HG02981 (cell line): ENCODE results near the gene DDHD1.
"Not testable (repeated sequence)": the region's sequence is repeated elsewhere in the genome, so short reads cannot be mapped to it uniquely, and the experiment has no call there.

Experiments used
- ATAC-seq: cut with Tn5 transposase; IDR thresholded peaks from one replicate; pipeline ENCODE4 v1.9.1; 2021; ENCODE audit warnings: mild to moderate bottlenecking, moderate library complexity; ENCODE audit not compliant: unreplicated experiment

DDHD1 gene

GRCh38 chr14:53152184-53152886 is 788 bp downstream of the DDHD1 start:
- ATAC-seq = peak; percentile 10

- no peak for ATAC-seq
These were observed 1.5 kb downstream of the DDHD1 start for GRCh38 chr14:53151523-53152183.

DNA sequence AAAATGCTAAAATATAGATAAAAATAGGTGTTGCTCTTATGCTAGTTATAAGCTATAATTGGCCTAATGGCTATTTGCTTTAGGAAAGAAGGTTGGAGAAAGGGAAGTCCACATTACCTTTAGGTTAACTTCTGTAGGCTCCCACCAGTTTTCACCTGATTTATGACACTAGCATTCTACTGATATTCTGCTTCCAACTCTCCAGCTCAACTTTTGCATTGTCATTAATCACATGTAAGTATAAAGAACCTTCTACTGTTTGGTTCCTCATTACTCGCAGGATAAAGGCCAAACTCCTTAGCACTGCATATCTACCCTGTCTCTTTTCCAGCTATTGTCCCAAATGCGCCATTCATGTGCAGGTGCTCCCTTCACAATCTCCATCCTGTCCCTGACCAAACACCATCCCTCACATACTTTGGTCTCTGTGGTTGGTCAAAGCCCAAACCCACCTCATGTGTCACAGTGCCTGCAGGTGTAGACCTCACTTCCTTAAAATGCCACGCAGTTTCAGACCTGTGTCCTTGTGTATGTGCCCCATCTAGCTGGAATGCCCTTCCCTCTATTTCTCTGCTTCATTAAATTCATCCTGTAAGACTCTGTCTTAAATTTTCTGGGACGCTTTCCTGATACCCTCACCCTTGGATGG is 3.3 kb downstream of the DDHD1 start:
- ATAC-seq = no peak

DNA sequence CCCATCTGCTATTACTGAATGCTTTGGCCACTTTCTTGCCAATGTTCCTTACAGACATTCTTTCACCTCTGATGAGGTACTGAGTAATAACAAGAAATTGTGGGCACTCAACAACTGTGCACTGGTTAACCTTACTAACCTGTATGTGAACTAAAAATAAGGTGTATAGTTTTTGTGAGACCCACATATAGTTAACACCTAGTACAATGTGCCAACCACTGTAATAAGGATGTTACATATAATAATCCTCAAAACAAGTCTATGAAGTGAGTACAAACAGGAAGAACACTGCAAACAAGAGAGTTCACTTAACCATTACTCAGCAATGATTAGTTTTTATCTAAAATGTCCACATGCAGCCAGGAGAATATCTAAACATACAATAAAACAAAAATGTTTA is 4.5 kb downstream of the DDHD1 start:
- ATAC-seq = no peak

- ATAC-seq = no peak
These were observed 5.2 kb downstream of the DDHD1 start for GRCh38 chr14:53147893-53148292.

DNA sequence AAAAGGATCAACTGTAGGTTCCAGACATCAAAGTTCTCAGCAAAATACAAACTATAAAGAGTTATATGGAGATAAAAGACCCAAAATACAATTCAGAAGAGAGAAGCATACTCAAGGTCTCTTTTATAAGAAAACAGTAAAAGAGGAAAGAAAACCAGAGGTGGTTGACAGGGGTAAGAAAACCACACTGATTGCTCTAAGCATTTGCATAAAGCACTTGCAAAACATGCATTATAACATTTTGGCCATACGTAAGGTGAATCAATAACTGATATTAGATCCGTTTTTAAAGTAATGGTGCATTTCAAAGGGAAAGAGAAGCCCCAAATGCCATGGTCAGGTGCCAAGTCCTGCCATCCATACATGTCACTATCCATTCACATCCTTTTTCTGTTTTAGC is 5.9 kb downstream of the DDHD1 start:
- peak; percentile 39 for ATAC-seq

- ATAC-seq = no peak
These were observed 6.4 kb downstream of the DDHD1 start for GRCh38 chr14:53146739-53147138.

DNA sequence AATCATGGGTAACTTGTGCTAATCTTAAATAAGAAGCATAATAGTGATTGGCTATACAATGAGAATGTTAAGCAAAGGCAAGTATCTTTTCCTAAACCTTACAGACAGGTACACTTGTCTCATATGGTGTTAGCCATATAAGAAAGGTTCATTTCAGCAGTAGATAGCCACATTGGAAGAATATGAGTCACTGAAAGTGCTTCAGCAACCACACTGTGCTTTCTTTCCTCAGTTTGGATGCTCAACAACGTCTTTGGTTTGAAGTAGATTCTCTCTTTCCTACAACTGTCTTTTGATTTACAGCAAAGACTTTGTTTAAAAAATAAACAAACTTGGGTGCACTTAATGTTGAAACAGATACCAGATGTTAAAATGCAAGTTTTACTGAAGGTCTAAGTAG is 8.9 kb downstream of the DDHD1 start:
- ATAC-seq = peak; percentile 81

DNA sequence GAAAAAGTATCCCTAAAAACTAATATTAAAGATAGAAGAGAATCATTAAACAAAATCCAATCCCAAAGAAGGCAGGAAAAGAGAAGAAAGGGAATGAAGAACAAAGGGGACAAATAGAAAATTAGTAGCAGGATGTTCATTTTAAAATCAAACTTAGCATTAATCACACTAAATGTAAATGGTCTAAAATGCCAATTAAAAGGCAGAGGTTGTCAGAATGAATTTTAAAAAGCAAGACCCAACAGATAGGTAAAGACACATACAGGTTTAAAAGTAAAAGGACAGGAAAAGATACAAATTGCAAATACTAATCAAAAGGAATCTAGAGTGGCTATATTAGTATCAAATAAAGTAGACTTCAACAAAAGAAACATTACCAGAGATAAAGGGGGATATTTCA is 12.5 kb downstream of the DDHD1 start:
- no peak for ATAC-seq

- no peak for ATAC-seq
These were observed 15.4 kb downstream of the DDHD1 start for GRCh38 chr14:53137568-53138203.

DNA sequence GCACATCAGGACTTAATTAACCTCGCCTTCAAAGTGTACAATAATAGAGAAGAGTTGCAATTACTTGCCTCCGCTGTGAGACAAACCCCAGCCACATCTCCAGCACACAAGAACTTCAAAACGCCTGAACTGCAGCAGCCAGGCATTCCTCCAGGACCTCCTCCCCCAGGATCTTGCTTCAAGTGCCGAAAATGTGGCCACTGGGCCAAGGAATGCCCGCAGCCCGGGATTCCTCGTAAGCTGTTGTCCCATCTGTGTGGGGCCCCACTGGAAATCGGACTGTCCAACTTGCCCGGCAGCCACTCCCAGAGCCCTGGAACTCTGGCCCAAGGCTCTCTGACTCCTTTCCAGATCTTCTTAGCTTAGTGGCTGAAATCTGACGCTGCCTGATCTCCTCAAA is 22.6 kb downstream of the DDHD1 start:
- ATAC-seq = not testable (repeated sequence)

DNA sequence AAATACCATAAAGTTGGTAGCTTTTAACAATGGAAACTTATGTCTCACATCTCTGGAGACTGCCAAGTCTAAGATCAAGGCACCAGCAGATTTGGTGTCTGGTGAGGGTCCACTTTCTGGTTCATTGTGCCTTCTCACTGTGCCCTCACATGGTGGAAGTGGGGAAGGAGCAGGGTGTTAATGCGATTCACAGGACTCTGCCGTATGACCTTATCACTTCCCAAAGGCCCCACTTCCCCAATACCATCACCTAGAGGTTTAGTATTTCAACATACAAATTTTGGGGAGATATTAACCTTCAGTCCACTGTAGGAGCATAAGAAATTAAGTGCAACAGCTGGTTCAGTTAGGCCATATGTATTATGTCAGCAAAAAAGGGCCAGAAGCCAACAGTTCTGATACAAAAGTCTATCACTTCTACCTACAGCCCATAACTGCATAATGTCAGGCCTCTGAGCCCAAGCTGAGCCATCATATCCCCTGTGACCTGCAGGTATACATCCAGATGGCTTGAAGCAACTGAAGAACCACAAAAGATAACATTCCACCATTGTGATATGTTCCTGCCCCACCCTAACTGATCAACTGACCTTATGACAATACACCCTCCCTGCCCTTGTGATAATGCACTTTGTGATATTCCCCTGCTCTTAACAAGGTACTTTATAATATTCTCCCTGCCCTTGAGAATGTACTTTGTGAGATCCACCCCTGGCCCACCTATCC is 24.7 kb downstream of the DDHD1 start:
- no peak for ATAC-seq

GRCh38 chr14:53127832-53128231 is 25.3 kb downstream of the DDHD1 start:
- ATAC-seq = no peak

DNA sequence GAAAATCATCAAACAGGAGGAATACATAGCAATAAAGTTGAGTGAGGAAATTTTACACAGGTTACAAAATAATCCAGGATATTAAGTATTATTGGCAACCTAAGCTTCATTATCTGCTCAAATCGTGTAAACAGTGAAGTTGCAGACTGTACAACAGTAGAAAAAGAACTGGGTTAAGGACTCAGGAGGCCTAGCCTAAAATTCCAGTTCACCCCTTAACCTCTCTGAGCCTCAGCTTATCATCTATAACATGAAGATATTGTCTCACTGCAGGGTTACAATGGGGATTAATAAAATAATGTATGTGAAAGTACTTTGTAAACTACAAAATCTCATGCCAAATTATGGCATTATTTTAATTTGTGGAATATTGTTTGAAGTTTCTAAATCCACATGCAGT is 26.0 kb downstream of the DDHD1 start:
- no peak for ATAC-seq

- ATAC-seq = no peak
These were observed 26.4 kb downstream of the DDHD1 start for GRCh38 chr14:53126731-53127130.

DNA sequence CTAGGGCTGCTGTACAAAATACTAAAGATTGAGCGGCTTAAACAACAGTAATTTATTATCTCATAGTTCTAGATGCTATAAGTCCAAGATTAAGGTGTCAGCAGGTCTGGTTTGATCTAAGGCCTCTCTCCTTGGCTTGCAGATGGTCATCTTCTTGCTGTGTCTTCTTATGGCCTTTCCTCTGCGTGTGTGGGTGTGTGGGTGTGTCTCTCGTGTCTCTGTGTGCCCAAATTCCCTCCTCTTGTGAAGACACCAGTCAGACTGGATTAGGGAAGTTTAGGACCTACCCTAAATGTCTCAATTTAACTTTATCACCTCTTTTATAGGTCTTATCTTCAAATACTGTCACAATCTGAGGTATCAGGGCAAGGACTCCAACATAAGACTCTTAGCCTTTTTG is 28.3 kb downstream of the DDHD1 start:
- no peak for ATAC-seq

DNA sequence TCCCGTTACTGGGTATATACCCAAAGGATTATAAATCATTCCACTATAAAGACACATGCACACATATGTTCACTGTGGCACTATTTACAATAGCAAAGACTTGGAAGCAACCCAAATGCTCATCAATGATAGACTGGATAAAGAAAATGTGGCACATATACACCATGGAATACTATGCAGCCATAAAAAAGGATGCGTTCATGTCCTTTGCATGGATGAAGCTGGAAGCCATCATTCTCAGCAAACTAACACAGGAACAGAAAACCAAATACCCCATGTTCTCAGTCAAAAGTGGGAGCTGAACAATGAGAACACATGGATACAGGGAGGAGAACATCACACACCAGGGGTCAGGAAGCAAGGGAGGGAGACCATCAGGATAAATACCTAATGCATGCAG is 31.7 kb downstream of the DDHD1 start:
- not testable (repeated sequence) for ATAC-seq

- ATAC-seq = not testable (repeated sequence)
These were observed 35.6 kb downstream of the DDHD1 start for GRCh38 chr14:53117479-53117878.

GRCh38 chr14:53113989-53114388 is 39.1 kb downstream of the DDHD1 start:
- no peak for ATAC-seq

DNA sequence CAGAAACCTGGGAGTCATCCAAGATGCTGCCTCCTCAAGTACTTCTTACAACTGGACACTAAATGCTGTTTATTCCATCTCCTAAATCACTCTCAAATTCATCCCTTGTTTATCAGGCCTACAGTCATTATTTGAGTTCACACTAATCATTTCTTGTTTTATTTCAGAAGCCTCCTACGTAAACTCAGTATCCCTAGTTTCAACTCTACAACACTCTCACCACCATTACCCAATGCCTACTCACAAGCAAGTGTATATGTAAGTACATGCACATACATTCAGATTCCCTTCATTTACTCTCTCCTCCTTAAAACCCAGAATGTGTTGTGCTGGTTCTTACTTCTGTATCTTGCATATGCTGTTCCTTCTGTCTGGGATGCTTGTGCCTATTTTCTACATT is 43.0 kb downstream of the DDHD1 start:
- ATAC-seq = no peak
